CD1c-positive myeloid dendritic cell (primary cell): ENCODE data around the gene NOP56.

Experiments
- DNase-seq: peaks from one replicate; pipeline ENCODE4 v3.0.0-alpha.2; 2016; ENCODE audit errors: extremely low spot score

NOP56 gene

DNA sequence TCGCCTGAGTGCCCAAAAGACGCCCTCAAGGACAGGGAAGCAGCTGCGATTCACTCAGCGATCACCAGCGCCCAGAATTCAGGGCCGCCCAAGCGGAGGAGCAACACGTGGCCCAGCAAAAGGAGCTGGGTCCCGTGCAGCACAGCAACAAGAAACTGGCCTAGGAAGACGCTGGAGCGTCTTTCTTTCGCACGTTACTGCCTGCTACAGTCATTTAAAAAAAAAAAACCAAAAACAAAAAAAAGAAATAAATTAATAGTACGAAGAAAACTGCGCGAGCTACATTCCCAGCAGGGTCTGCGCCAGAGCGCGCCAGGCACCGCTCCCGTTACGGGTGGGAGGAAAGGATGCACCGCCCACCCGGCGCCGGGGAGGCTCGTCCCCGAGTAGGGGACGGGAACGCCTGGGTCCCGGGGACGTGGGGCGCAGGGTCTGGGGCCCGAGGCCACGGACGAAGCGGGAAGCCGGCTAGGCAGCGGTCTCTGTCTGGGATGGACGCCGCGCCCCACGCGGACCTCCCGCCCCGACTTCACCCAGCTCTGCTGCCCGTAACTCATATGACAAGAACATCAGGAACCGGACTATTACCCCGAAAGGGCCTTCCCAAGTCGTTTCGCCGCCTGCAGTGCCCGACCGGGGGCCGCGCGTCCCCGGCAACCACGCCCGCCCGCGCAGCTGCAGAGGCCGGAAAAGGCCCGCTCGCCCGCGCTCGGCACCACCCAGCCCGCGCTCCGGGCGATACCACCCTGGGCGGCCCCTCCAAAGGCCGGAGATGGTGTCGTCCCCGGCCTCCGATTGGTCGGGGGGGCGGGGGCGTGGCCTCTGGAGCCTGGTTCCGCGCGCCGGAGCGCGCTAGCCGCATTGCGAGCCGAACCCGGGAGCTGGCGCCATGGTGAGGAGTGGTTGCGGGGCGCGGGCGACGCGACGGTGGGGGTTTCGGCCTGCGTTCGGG, at the start of gene NOP56:
Gene NOP56 (plus strand): TSS at position 861 of the 952 bp plus-strand sequence. CDS start 29 bp downstream, at position 890.
- DNase-seq: peak; percentile 97

GRCh38 chr20:2602746-2603145, 49.7 kb upstream of the NOP56 start:
- DNase-seq: no peak

GRCh38 chr20:2603816-2604505, 48.5 kb upstream of the NOP56 start:
- no peak for DNase-seq

DNA sequence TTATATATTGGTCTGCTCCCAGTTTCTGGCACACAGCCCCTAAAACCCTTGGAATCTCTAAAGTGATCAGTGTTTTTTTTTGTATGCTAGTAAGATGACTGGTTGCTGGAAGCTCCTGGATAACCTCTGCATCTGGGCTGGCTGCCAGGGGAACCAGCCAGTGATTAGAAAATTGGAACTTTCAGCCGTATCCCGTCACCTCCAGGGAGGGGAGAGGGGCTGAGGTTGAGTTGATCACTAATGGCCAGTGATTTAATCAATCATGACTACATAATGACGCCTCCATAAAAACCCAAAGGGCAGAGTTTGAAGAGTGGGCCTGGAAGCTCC, 48.0 kb upstream of the NOP56 start:
- no peak for DNase-seq

DNA sequence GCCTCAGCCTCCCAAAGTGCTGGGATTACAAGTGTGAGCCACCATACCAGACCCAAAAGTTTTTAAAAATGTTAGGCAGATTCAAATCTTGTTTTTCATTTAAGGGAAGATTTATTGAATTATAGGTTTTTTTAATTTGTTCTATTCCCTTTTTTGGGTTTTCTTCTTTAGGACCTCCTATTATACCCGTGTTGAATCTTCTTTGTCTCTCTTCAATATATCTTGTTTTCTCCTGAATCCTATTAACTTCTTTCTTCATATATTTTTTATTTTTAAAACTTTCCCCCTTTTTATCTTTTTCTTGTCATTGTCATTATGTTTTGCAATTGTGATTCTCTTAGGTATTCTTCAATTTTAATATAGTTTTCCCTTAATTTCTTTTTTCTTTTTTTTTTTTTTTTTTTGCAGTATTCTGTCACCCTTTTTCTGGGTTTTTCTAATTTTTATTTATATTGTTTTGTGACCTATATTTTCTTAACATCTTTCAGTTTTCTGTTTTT, 45.9 kb upstream of the NOP56 start:
- no peak for DNase-seq

GRCh38 chr20:2610326-2610725, 42.1 kb upstream of the NOP56 start:
- DNase-seq: no peak

- no peak for DNase-seq
Observed at GRCh38 chr20:2610941-2611720, 41.3 kb upstream of the NOP56 start.

GRCh38 chr20:2612073-2612472, 40.4 kb upstream of the NOP56 start:
- no peak for DNase-seq

DNA sequence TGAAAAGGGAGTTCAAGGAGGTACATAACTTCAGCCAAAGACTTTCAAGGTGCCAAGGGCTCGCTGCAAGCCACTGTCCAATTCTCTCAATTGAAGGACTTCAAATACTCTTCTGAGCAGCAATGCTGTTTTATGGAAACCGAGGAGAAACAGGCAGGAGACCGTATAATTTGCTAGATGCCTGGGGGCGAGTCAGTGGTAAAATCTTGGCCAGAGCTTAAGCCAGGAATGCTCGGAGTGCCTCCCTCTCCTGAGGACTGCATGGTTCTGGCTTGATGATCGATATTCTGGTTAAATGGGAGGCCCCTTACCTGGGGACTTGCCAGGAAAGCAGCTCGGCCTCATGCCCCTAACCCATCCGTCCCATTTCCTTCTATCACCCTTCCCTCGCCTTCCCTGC, 35.8 kb upstream of the NOP56 start:
- no peak for DNase-seq

GRCh38 chr20:2617099-2617714, 35.2 kb upstream of the NOP56 start:
- DNase-seq: no peak

DNA sequence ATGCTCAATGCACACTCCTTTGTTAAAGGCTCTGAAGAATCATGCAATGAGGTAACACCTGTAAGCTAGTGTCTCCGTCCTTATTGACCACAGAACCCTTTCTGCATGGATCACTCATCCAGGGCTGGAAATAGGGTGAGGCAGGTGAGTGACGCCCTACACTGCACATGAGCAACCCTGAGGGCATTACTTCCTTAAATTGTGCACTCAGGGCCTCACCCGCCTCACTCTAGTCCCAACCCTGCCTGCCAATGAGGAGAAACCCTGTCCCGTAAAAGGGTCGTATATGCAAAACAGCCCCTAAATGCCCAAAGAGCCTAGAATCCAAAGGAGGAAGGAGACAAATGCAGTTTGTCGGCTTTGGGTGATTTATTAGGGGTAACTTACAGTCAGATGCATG, 33.6 kb upstream of the NOP56 start:
- DNase-seq: no peak

DNA sequence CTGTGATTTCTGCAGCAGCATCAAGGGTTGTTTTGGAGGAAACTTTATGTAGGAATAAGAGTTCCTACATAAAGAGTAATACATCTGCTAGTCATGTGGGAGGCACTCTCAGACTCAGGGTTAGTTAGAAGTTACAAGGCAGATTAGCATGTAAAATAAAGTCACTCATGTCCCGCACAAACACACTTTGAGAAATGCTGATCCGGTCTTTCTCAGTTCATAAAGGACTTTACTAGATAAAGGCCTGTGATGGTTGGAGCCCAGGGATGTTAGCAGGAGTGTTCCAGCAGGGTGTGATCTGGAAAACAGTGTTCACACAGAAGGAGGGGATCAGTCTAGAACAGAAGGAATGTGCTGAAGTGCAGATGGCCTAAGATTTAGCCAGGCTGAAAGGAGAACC, 33.1 kb upstream of the NOP56 start:
- DNase-seq: no peak

DNA sequence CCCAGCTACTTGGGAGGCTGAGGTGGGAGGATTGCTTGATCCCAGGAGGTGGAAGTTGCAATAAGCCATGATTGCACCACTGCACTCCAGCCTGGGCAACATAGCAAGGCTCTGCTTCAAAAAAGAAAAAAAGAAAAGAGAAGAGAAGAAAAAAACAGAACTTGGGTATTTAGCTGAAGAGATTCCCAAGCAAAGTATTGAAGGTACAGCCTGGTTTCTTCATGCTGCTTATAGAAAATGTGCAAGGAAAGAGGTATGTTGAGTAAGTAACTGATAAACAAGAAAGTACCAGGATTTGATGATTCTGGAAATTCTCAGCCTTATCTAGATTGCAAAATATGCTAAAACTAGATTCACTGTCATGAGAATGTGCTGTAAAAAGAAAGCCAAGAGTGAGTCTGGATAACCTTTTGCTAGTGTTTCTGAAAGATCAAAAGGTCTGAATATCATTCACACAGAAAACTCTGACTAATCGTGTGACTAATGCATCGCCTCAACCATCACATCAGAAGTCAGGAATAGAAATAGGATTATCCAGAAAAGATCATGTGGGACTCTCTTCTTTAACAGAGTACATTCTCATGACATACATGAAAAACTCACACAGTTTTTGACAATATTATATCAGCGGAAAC, 32.4 kb upstream of the NOP56 start:
- DNase-seq: no peak

- no peak for DNase-seq
Observed at GRCh38 chr20:2624190-2624589, 28.2 kb upstream of the NOP56 start.

GRCh38 chr20:2625062-2625461, 27.4 kb upstream of the NOP56 start:
- no peak for DNase-seq

DNA sequence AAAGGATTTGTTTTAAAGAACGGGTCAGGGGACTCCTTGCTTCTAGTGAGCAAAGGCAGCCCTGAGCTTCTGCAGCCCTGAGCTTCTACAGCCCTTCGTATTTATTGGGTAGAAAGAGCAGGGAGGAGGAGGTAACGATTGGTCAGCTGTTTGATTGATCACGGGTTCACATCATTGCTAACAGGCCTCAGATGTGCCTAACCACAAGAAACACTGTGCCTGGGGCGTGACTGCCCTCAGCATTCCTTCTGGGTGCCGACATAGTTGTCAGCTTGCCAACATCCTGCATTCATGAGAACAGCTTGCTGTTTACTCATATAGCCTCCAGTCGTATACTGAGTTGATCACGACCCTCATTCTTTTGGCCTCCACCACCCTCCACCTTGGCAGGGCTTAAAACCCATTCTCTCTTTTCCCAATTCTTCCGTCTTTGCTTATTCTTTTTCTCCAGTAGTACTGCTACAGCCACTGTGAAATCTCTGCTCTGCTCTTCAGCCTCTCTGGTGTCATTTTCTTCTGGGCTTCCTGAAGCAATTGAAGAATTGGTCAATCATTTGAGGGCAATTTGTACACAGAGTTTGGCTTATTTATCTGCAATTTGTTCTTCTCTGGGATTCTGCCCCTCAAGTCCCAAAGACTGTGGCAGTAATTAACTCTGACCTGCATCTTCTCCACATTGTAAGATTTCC, 25.4 kb upstream of the NOP56 start:
- no peak for DNase-seq

- no peak for DNase-seq
Observed at GRCh38 chr20:2631228-2631627, 21.2 kb upstream of the NOP56 start.

DNA sequence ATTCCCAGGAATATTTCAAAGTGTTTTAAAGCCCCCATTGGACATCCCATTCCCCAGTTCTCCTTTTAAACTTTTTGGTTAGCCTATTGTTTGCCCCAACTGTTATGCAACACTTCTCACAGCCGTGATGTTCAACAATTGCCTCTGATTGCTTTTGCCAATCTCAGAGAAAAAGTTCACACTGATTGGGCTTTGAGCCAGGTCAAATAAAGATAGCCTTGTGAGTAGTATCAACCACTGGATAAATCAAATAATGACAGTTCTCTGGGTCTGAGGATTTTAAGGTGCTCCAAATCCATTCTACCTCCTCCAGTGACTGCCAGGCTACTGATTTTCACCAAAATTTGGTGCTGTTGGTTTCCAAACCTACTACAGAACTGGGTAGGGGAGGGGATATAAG, 19.1 kb upstream of the NOP56 start:
- no peak for DNase-seq

- DNase-seq: no peak
Observed at GRCh38 chr20:2637246-2637645, 15.2 kb upstream of the NOP56 start.

- DNase-seq: no peak
Observed at GRCh38 chr20:2640260-2640659, 12.2 kb upstream of the NOP56 start.

DNA sequence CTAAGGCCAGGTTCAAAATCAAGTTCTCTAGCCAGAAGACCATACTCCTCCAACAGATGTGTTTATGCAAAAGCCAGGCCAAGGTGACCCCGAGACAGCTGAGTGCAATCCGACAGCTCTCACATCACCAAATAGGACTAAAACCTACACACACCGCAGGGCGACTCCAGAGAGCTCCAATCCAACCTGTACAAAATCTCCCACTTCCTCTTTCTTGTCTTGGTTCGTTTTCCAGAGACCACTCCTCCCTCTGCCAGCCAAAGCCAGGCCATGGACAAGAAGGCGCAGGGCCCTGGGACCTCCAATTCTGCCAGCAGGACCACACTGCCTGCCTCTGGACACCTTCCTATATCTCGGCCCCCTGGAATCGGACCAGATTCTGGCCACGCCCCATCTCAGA, 11.5 kb upstream of the NOP56 start:
- DNase-seq: no peak
